ENCODE data around the gene SHC3. TPM values are rescaled to one million over a fixed set of nuclear protein-coding genes. Genes with fewer than 3 reads are reported as not detected.

Gene SHC3
- total and polyA plus RNA-seq, 9 of the 15 experiments (the other 6 are each of a cell fraction or from before 2014, with no cell fraction given), result not detected

DNA sequence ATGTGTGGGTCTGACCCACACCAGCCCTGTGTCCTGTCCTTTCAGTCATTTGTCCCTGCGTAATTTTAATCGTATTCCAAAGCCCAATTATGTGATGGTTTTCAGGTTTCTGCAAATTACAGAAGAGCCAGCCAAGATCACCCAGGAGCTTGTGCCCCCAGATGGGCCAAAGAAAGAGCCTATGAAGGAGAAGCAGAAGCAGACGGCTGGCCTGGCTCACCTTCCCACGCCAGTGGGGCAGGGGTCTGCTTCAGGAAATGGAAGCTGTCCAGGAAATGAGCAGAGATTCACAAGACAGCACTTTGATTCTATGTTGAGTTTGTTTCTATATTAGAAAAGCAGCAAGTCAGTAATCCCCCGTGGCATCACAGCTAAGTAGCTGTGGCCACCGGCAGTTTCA is 175.6 kb downstream of the SHC3 start:
- in situ Hi-C loops (cut with MboI) (loop anchor here (5.0 to 25.0 kb wide), 2 partner anchors 411 to 1041 kb away; partner anchors contain the start of gene CDK20), intact Hi-C loops (cut with micrococcal nuclease) (no loop called here)
- Histone ChIP-seq H3K4me1 (replicated peaks in 1 of 2; ENCODE audit: control insufficient read depth in 2 of 2, insufficient read depth in 2 of 2, low read length in 2 of 2) (peaks cover 3 to 9% of the 10 kb centered on the region in 2 experiments; a peak in 3 of 5 replicates), H3K27ac (ENCODE audit: extremely low read depth, low read depth, low read length) (no peak overlapping the region), H3K9me1 (ENCODE audit: control insufficient read depth, insufficient read depth, low read length) (no peaks in the 10 kb centered on the region), H3K4me3 (no peak overlapping the region), H3K27me3 (ENCODE audit: control insufficient read depth in 2 of 2, insufficient read depth in 2 of 2, low read length in 2 of 2) (peaks cover 0 to 14% of the 10 kb centered on the region in 2 experiments; a peak in 2 of 5 replicates), H2AFZ (ENCODE audit: low read depth, low read length) (no peak overlapping the region), H3K9ac (ENCODE audit: insufficient read depth in 1 of 2, low read depth in 2 of 2, low read length in 2 of 2) (no peak overlapping the region), H3K9me3 (replicated peaks; ENCODE audit: control insufficient read depth, insufficient read depth, low read depth, low read length) (no peaks in the 10 kb centered on the region), H4K20me1 (replicated peaks; ENCODE audit: control insufficient read depth, insufficient read depth, low read length) (no peaks in the 10 kb centered on the region), H3K79me2 (ENCODE audit: control insufficient read depth, insufficient read depth, low read length) (no peaks in the 10 kb centered on the region), H3K36me3 (ENCODE audit: control insufficient read depth, insufficient read depth, low read length) (no peaks in the 10 kb centered on the region), H3K4me2 (ENCODE audit: insufficient read depth, low read length) (no peak overlapping the region)
- FAIRE-seq (no peak), DNase-seq (ENCODE audit: extremely low read depth in 1 of 4, low spot score in 3 of 4) (no peak), ATAC-seq (no peak)
- BruUV-seq (replicated peaks), result no TSS peak
- POLR2A ChIA-PET, result no interaction called here
- WGBS (ENCODE audit: insufficient coverage, low coverage, missing lambda C conversion rate), result 22% methylated on average over 4 of the region's 6 CpGs
- CTCF ChIA-PET (ENCODE audit: low intra/inter-chr PET ratio), result interaction anchor here (0.6 kb wide), 1 partner anchor 137 kb away, joined by 7 read pairs; no protein-coding TSS in a partner anchor
- TF ChIP-seq, protein P1, sequence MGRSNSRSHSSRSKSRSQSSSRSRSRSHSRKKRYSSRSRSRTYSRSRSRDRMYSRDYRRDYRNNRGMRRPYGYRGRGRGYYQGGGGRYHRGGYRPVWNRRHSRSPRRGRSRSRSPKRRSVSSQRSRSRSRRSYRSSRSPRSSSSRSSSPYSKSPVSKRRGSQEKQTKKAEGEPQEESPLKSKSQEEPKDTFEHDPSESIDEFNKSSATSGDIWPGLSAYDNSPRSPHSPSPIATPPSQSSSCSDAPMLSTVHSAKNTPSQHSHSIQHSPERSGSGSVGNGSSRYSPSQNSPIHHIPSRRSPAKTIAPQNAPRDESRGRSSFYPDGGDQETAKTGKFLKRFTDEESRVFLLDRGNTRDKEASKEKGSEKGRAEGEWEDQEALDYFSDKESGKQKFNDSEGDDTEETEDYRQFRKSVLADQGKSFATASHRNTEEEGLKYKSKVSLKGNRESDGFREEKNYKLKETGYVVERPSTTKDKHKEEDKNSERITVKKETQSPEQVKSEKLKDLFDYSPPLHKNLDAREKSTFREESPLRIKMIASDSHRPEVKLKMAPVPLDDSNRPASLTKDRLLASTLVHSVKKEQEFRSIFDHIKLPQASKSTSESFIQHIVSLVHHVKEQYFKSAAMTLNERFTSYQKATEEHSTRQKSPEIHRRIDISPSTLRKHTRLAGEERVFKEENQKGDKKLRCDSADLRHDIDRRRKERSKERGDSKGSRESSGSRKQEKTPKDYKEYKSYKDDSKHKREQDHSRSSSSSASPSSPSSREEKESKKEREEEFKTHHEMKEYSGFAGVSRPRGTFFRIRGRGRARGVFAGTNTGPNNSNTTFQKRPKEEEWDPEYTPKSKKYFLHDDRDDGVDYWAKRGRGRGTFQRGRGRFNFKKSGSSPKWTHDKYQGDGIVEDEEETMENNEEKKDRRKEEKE (IDR thresholded peaks at IDR 0.05; ENCODE audit: borderline replicate concordance in 1 of 2, control insufficient read depth in 1 of 2, low read depth in 2 of 2, low read length in 1 of 2), result no peak
- no peak for TF ChIP-seq EHMT2 (IDR thresholded peaks at IDR 0.05)
- TF ChIP-seq, protein P2, sequence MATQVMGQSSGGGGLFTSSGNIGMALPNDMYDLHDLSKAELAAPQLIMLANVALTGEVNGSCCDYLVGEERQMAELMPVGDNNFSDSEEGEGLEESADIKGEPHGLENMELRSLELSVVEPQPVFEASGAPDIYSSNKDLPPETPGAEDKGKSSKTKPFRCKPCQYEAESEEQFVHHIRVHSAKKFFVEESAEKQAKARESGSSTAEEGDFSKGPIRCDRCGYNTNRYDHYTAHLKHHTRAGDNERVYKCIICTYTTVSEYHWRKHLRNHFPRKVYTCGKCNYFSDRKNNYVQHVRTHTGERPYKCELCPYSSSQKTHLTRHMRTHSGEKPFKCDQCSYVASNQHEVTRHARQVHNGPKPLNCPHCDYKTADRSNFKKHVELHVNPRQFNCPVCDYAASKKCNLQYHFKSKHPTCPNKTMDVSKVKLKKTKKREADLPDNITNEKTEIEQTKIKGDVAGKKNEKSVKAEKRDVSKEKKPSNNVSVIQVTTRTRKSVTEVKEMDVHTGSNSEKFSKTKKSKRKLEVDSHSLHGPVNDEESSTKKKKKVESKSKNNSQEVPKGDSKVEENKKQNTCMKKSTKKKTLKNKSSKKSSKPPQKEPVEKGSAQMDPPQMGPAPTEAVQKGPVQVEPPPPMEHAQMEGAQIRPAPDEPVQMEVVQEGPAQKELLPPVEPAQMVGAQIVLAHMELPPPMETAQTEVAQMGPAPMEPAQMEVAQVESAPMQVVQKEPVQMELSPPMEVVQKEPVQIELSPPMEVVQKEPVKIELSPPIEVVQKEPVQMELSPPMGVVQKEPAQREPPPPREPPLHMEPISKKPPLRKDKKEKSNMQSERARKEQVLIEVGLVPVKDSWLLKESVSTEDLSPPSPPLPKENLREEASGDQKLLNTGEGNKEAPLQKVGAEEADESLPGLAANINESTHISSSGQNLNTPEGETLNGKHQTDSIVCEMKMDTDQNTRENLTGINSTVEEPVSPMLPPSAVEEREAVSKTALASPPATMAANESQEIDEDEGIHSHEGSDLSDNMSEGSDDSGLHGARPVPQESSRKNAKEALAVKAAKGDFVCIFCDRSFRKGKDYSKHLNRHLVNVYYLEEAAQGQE (IDR thresholded peaks at IDR 0.05; ENCODE audit: borderline replicate concordance), result no peak
- TF ChIP-seq, protein P2 (CRISPR knock-in tag; IDR thresholded peaks at IDR 0.05; ENCODE audit: low read depth), result no peak
- TF ChIP-seq ZNF282 (CRISPR knock-in tag; IDR thresholded peaks at IDR 0.05), result no peak
- TF ChIP-seq TCFL5 (CRISPR knock-in tag; conservative IDR thresholded peaks at IDR 0.05), result no peak
- no peak for TF ChIP-seq KLF16 (IDR thresholded peaks at IDR 0.05)
- no peak for TF ChIP-seq SIX5 (IDR thresholded peaks at IDR 0.05; ENCODE audit: borderline replicate concordance in 1 of 2, insufficient read depth in 1 of 2, low read depth in 1 of 2, low read length in 2 of 2)
- no peak for TF ChIP-seq KDM1A (IDR thresholded peaks at IDR 0.05)
- TF ChIP-seq ZNF695 (CRISPR knock-in tag; IDR thresholded peaks at IDR 0.05), result no peak
- TF ChIP-seq, protein P3, sequence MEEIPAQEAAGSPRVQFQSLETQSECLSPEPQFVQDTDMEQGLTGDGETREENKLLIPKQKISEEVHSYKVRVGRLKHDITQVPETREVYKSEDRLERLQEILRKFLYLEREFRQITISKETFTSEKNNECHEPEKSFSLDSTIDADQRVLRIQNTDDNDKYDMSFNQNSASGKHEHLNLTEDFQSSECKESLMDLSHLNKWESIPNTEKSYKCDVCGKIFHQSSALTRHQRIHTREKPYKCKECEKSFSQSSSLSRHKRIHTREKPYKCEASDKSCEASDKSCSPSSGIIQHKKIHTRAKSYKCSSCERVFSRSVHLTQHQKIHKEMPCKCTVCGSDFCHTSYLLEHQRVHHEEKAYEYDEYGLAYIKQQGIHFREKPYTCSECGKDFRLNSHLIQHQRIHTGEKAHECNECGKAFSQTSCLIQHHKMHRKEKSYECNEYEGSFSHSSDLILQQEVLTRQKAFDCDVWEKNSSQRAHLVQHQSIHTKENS (CRISPR knock-in tag; IDR thresholded peaks at IDR 0.05), result no peak
